Measurements from ENCODE around the gene RXFP4. TPM values are rescaled to one million over a fixed set of nuclear protein-coding genes. Genes with fewer than 3 reads are reported as not detected.
"Not testable (repeated sequence)": the region's sequence is repeated elsewhere in the genome, so short reads cannot be mapped to it uniquely, and the experiment has no call there.

The RXFP4 gene
- total RNA-seq, 2 donors from 2014 or later = not detected

- DNase-seq (ENCODE audit: low spot score) = no peak
- TF ChIP-seq CTCF (IDR thresholded peaks at IDR 0.05) = no peak
- H3K4me3 ChIP-seq = no peak overlapping the region
- no peaks in the 10 kb centered on the region for H3K27me3 ChIP-seq (replicated peaks; ENCODE audit: insufficient read depth)
- H3K9me3 ChIP-seq = no peaks in the 10 kb centered on the region
- peaks cover 81% of the 10 kb centered on the region for H3K36me3 ChIP-seq
- no peak for ATAC-seq (ENCODE audit: insufficient number of reproducible peaks, low FRiP score, low read depth)
- H3K4me1 ChIP-seq (ENCODE audit: control insufficient read depth in 1 of 2, low read depth in 2 of 2) = peaks cover 0 to 8% of the 10 kb centered on the region in 2 donors
- no peak overlapping the region for H3K27ac ChIP-seq
These were observed 22.8 kb upstream of the RXFP4 start for GRCh38 chr1:155918660-155919059.

GRCh38 chr1:155919801-155920200 lies 21.6 kb upstream of the RXFP4 start:
- Histone ChIP-seq H3K4me3 (no peak overlapping the region), H3K36me3 (peaks cover 80% of the 10 kb centered on the region), H3K9me3 (no peaks in the 10 kb centered on the region), H3K4me1 (ENCODE audit: control insufficient read depth in 1 of 2, low read depth in 2 of 2) (peaks cover 0 to 8% of the 10 kb centered on the region in 2 donors), H3K27me3 (replicated peaks; ENCODE audit: insufficient read depth) (no peaks in the 10 kb centered on the region), H3K27ac (no peak overlapping the region)
- ATAC-seq (ENCODE audit: insufficient number of reproducible peaks, low FRiP score, low read depth) = no peak
- TF ChIP-seq CTCF (IDR thresholded peaks at IDR 0.05) = no peak
- DNase-seq (ENCODE audit: low spot score) = no peak

GRCh38 chr1:155920717-155921116 lies 20.7 kb upstream of the RXFP4 start:
- Histone ChIP-seq H3K27ac (no peak overlapping the region), H3K36me3 (peaks cover 81% of the 10 kb centered on the region), H3K4me3 (no peak overlapping the region), H3K4me1 (ENCODE audit: control insufficient read depth in 1 of 2, low read depth in 2 of 2) (peaks cover 0 to under 1% of the 10 kb centered on the region in 2 donors), H3K9me3 (no peaks in the 10 kb centered on the region), H3K27me3 (replicated peaks; ENCODE audit: insufficient read depth) (no peaks in the 10 kb centered on the region)
- TF ChIP-seq CTCF (IDR thresholded peaks at IDR 0.05) = no peak
- ATAC-seq (ENCODE audit: insufficient number of reproducible peaks, low FRiP score, low read depth) (no peak), DNase-seq (ENCODE audit: low spot score) (no peak)

- no peaks in the 10 kb centered on the region for H3K9me3 ChIP-seq
- peaks cover 78% of the 10 kb centered on the region for H3K36me3 ChIP-seq
- H3K27me3 ChIP-seq (replicated peaks; ENCODE audit: insufficient read depth) = no peaks in the 10 kb centered on the region
- H3K4me3 ChIP-seq = no peak overlapping the region
- ATAC-seq (ENCODE audit: insufficient number of reproducible peaks, low FRiP score, low read depth) (no peak), DNase-seq (ENCODE audit: low spot score) (no peak)
- H3K27ac ChIP-seq = no peak overlapping the region
- H3K4me1 ChIP-seq (ENCODE audit: control insufficient read depth in 1 of 2, low read depth in 2 of 2) = peaks cover 5 to 6% of the 10 kb centered on the region in 2 donors
- no peak for TF ChIP-seq CTCF (IDR thresholded peaks at IDR 0.05)
These were observed 15.9 kb upstream of the RXFP4 start for GRCh38 chr1:155925506-155925905.

- Histone ChIP-seq H3K4me3 (no peak overlapping the region), H3K36me3 (peaks cover 70% of the 10 kb centered on the region), H3K9me3 (no peaks in the 10 kb centered on the region), H3K27ac (no peak overlapping the region), H3K4me1 (ENCODE audit: control insufficient read depth in 1 of 2, low read depth in 2 of 2) (peaks cover 37 to 39% of the 10 kb centered on the region in 2 donors), H3K27me3 (replicated peaks; ENCODE audit: insufficient read depth) (no peaks in the 10 kb centered on the region)
- no peak for ATAC-seq (ENCODE audit: insufficient number of reproducible peaks, low FRiP score, low read depth)
- TF ChIP-seq CTCF (IDR thresholded peaks at IDR 0.05) = no peak
- no peak for DNase-seq (ENCODE audit: low spot score)
These were observed 12.4 kb upstream of the RXFP4 start for GRCh38 chr1:155929057-155929456.

- H3K9me3 ChIP-seq; DNase-seq (ENCODE audit: low spot score); ATAC-seq (ENCODE audit: insufficient number of reproducible peaks, low FRiP score, low read depth); H3K27me3 ChIP-seq (replicated peaks; ENCODE audit: insufficient read depth): not testable (repeated sequence)
- peak overlapping the region in 1 of 2 donors; percentile 42 for H3K27ac ChIP-seq
- peaks cover 37 to 45% of the 10 kb centered on the region in 2 donors for H3K4me1 ChIP-seq (ENCODE audit: control insufficient read depth in 1 of 2, low read depth in 2 of 2)
- peak overlapping the region; percentile 38 for H3K4me3 ChIP-seq
- peaks cover 60% of the 10 kb centered on the region for H3K36me3 ChIP-seq
These were observed 10.7 kb upstream of the RXFP4 start for GRCh38 chr1:155930725-155931124.

Measured in thoracic aorta (tissue), 2 donors.